Activated T-helper 1 cell treated with Interleukin-2 at 50 U/mL for 16 hours (primary cell): ENCODE results near the gene PPL.

Experiments
- DNase-seq: peaks from one replicate; pipeline ENCODE4 v3.0.0-alpha.2; 2020; ENCODE audit warnings: low read depth

PPL gene

DNA sequence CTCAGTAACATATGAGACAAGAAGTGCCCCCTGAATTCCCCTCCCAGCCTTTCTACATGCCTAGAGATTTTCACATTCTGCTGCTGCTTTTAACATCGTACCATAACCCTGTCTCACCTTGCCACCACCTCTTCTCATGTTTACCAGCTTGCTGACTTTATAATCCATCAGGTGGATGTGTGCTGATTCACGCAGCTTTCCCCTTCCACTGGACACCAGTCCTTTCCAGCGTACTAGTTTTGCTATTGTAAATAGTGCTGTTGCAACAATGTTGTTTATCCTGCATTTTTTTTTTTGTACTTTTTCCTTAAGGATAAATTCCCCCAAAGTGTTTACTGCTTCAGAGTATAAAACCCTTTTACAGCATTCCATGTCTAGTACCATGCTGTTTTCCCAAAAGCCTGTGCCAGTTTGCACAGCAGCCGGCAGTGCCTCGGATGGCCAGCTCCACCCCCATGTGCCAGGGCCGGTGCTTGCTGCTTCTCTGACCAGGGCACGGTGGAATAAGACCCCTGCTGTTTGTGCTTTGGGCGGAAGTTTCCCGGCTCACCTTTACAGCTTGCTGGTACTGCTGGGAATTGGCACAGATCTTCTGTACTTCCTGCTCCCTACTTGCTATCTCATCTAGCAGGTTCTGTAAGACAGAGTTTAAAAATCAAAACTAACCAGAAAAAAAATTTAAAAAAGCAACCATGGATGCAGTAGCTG lies 48.4 kb downstream of the PPL start:
- no peak for DNase-seq

DNA sequence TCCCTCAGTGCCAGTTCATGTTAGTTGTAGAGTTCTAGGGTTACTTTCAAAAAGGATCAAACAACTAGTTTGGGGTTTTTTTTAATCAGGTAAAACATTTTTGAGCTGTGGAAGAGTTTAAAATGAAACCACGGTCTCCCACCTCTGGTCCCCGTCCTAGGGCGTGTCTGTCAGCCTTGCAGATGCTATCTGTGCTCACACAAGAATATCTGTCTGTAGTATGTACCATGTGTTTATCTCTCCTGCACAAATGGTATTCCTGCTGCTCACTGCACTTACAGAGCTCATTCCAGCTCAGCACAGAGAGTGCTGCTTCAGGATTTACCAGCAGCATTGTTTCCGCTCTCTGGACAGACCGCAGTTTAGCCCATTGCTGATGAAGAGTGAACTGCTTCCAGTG lies 50.8 kb downstream of the PPL start:
- DNase-seq: no peak

DNA sequence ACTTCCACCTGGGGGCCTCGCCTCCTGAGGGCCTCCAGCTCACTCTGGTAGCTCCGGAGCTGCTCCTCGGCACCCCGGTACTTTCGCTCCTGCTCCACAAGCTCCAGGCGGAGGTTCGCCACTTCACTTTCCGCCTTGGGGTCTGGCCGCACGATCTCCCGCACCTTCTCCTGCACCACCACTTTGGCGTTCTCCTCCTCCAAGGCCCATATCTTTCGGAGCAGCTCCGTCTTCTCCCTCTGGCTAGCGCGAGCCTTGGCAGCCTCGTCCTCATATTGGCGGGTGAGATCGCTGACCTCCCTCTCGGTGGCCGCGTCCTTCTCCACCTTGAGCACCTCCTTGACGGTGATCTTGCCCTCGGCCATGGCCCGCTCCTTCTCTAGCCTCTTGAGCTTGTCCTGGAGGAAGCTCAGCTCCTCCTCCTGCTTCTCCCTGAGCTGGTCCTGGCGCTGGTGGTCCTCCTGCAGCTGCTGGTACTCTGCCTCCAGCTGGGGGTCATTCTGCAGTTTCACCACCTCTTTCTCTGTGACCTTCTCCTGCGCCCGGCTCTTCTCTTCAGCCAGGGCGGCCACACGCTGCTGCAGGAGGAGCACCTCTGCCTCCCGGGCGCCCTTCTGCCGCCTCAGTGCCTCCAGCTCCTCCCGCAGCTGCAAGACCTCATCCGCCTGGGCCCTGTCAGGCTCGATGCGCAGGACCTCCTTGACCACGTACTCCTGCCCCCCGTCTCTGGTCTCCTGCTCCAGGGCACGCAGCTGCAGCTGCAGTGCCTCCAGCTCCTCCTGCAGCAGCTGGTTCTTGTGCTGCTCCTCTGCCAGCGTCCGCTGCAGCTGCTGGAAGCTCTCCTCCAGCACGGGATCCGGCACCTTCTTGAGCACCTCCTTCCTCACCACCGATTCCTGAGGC lies 51.7 kb downstream of the PPL start:
- DNase-seq: no peak

DNA sequence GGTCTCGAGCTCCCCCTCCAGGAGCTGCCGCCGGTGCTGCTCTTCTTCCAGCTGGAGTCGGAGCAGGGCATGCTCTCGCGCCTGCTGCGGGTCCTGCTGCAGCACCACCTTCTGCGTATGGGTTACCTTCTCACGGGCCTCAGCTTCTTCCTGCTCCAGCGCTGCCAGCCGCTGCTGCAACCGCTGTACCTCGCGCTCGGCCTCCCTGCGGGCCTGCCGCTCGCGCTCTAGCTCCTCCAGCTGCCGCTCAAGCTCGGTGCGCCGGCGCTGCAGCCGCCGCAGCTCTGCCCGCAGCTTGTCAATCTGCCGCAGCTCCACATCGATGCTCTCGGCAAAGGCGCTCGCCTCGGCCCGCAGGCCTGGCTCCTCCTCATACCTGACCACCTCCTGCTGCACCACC lies 52.7 kb downstream of the PPL start:
- no peak for DNase-seq

DNA sequence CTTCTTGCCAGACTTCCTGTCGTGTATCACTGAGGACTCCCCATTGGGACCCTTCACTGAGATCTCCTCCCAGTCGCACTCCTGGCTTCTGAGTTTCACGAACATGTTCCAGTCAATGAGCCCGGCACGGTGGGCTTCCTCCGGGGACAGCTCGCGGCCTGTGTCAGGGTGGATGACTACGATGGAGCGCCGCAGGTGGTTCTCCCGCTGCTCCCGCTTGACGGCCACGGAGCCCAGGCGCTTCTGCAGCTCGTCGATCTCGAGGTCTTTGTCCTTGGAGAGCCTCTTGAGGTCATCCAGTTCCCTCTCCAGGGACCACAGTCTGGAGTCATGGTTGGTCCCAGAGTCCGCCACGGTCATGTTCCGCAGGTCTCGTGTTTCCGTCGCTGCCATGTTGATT lies 53.4 kb downstream of the PPL start:
- DNase-seq: no peak

DNA sequence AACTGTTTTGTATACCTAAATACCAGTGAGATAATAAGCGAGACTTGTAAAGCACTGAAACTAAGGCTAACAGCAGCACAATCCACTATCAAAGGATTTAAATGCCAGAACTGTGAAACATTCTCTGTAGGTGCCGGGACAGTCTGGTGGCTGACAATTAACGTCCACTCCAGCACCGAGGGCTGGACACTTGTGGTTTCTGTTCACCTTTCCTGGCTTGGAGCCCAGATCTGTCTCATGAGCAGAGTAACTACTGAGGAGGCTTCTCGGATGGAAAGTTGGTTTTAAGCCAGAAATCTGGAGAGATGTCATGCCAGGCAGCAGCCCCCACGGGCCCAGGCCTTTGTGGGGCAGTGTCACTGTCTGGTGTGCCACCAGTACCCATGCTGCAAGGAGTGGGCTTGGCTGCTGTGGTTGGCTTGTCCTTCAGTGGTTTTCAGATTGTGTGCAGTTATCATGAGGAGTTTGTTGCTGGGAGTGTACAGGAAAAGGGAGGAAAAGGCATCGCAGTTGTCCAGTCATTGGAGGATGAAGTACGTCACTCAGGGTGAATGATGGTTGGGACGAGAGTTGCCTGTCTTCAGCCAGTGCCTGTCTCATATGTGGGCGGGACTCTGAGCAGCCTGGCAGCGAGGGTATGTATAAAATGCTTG lies 54.2 kb downstream of the PPL start:
- DNase-seq: no peak

DNA sequence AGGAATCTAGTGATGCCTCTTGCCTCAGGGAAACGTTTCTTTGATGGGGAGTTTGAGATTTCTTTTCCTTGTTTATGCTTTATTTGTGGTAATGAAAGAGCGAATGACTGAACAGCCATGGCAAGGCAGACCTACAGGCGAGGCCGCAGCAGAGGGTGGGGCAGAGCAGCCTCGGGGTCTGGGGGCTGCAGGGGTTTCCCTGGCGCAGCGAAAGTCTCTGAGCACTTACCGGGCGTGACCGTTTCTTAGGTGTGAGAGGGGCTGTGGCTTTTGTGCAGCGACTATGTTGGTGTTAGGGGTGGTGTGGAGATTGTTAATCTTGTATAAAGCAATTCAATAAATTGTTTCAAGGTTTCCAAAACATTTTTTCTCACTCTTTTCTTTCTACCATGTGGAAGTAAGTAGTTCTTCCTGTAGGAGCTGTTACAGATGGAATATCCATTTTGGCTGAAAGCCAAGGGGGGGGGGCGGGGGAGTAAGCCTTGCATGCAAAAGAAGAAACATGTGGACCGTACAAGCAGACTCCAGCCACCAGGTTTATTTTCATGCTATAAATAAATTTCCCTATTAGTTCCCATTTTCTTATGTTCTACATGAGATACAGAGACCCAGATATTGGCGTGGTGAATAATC lies 54.8 kb downstream of the PPL start:
- DNase-seq: no peak

DNA sequence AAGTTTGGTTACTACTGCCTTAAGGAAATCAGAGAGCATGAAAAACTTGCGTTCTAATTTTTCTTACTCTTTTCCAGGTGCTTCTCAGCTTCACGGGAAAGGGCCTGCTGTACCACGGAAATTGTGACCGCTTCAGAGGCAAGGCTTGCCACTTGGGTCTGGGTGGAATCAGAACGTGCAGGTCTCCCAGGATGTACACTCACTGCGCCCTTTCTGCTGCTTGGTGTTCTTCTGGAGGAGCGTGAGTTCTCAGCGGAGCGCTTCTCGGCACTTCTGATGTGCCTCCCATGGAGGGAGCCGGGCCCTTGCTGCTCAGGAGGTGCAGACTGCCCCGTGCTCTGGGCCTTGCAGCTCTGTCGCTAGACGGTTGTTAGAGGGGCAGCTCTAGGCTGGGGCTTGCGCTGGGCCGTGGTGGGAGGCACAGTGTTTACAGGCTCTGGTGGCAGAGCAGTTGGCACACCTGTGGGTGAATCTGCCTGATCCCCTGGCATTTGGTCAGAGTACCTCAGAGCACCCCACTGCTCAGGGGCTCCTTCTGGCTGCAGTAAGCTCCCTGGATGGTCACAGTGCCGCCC lies 56.9 kb downstream of the PPL start:
- no peak for DNase-seq

DNA sequence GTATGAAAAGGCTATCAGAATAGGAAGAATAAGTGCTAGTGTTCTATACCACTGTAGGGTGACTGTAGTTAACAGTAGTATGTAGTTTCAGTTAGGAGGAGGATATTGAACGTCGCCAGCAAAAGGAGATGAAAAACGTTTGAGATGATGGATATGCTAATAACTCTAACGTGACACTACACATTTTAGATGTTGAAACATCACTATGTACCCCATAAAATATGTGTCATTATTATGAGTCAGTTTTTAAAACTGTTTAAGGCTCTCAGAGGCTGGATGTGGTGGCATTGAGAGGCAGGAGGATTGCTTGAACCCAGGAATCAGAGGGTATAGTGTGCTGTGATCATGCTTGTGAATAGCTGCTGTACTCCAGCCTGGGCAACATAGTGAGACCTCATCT lies 57.9 kb downstream of the PPL start:
- DNase-seq: no peak

DNA sequence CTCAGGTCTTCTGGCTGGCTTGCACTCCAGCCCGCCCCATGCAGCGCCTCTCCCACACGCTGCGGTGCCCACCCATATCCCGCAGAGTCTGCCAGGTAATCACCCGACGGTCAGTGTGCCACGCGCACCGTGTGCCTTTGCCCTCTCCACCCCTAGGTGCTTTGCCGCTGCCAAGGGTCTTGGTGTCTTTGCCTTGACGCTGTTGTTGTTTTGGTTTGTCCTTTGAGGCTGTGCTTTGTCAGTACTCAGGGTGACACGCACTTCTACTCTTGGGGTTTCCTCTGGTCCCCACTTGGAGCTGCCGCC lies 59.6 kb downstream of the PPL start:
- DNase-seq: no peak

DNA sequence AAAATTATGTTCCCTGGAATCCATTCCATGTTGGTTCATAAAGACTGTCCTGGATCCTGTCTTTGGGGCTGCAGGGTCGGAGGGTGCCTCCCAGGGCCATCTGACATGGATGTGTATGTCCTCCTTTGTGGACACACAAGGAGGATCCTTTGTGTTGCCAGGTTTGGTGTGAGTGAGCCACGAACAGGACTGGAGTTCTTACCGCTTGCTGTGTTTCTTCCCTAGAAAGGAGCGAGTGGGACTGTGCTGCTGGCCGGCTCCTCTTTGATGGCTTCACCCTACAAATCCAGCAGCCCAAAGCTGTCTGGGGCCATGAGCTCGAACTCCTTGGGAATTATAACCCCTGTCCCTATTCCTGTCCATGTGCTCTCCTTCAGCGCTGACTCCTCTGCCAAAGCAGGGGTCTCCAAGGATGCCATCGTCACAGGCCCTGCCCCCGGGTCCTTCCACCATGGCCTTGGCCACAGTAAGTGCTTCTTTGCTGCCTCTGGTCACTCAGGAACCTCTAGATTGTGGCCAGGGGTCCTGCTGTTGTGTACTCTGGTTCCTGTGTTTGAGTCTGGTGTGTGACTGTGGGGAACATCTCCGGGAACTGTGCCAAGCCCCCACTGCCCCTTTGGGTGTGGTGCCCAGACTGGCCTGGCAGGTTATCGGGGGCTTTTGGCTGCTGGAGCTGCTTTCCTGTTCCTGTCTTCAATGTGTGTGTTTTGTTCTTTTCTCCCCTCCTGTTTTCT lies 60.1 kb downstream of the PPL start:
- no peak for DNase-seq

DNA sequence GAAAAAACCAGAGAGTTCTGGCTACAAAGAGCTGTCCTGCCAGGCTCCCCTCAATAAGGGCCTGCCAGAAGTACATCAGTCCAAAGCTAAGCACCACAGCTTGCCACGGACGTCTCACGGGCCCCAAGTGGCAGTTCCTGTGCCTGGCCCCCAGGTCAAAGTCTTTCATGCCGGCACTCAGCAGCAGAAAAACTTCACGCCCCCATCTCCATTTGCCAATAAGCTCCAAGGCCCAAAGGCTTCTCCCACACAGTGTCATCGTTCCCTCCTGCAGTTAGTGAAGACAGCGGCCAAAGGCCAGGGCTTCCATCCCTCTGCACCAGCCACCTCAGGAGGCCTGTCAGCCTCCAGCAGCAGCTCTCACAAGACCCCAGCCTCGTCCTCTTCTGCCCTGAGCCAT lies 62.3 kb downstream of the PPL start:
- DNase-seq: no peak

DNA sequence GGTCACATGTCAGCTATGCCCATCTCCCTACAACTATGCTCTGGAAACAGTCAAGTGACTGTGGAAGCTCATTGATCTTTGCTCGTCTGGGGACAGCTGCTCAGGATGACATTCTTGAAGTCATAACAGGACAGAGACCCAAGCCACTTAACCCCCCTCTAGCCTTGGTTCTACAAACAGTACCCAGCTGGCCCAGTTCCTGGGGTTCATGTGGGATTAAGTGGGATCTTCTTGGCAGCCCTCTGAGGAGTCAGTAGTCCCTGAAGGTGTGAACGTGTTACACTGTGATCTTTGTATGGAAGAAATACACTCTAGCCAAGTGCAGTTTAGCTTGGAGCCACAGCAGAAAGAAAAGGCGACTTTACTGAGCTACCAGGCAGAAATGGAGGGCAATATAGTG lies 63.9 kb downstream of the PPL start:
- DNase-seq: no peak

DNA sequence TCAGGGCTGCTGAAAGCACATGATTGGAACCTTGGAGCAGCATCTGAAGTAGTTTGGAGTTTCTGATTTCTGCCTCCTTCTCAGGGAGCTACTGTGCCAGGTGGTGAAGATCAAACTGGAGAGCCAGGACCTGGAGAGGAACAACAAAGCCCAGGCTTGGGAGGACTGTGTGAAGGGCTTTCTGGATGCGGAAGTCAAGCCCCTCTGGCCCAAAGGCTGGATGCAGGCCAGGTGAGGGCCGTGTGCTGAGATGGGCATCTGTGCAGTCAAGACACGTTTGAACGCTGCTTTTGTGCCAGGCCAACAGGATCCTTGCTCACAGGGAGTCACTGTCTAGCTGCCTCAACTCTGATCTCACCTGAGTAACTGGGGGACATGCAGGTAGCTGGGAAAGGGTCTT lies 65.9 kb downstream of the PPL start:
- DNase-seq: no peak

DNA sequence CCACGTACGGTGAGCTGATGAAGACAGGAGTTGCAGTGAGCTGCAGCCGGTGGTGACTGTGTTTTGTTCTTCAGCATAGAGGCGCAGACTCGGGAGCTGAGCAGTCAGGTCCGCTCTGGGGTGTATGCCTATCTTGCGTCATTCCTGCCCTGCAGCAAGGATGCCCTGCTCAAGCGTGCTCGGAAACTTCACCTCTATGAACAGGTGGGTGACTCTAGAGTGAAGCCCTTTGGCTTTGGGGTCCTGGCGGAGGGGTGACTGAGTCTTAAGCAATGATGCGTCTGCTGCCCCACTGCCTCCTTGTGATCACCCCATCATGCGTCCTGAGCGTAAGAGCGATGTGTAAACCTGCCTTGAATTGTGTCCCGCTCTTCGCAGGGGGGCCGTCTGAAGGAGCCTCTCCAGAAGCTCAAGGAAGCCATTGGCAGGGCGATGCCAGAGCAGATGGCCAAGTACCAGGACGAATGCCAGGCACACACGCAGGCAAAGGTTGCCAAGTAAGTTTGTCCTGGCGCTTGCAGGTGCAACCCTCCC lies 66.7 kb downstream of the PPL start:
- no peak for DNase-seq

DNA sequence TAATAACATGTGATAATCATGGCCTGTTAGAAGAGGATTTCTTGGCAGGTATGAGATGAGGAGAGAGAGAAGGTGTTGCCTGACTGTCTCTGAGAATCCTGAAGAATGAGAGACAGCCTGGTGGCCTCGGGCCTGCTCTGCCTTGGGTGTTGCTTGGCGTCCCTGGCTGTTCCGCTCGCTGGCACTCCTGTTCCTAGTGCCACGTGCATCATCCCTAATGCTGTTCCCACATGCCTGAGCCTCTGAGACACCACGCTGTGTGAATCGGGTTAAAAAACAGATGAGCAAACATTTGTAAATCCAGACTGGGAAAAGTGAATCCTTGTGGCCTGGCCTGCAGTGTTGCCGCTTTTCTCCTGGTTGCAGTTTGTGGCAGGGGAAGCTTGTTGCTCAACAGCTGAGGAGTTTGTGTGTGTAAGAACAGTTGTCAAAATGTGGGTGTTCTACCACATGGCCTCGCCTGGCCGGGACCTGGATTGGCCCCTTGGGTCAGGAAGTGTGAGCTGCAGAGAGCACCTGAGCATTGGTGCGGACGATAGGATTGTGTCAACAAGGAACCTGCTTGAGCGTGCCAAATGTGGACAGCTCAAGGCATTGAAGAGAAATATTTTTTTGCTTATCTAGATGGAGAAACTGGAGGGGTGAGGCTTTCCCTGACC lies 67.7 kb downstream of the PPL start:
- DNase-seq: no peak

DNA sequence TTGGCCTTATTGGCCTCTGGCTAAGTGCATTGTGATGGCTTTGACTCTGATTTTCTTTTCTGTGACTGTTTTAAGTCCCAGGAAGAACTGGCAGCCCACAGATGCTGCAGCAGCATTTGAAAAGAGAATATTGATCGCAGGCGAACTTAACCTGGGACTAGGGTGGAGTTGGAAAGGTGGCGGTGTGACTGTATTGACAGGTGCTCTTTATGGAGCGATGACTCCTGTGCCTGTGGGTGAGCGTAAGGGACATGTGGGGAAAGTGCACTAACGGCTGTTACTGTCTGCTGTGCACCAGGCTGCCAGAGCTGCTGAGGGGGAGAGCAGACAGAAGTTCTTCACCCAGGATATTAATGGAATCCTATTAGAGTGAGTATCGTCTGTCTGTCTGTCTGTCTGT lies 68.4 kb downstream of the PPL start:
- no peak for DNase-seq

DNA sequence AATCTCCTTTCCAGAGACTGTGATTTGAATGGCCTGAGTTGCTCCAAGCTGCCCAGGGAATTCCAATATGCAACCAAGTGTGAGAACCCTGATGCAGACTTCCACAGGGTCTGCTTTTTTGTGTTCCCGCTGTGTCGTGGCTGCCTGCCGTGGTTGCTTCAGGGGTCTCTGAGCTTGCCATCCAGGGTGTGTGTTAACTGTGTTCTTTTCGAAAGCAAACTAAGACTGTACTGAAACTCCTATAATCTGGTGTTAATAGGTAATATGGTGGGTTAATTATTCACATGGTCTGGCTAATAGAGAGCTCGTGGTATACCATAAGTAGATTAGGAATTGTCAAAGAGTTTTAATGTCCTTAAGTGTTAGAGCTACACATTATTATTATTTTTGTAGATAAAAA lies 68.9 kb downstream of the PPL start:
- no peak for DNase-seq

DNA sequence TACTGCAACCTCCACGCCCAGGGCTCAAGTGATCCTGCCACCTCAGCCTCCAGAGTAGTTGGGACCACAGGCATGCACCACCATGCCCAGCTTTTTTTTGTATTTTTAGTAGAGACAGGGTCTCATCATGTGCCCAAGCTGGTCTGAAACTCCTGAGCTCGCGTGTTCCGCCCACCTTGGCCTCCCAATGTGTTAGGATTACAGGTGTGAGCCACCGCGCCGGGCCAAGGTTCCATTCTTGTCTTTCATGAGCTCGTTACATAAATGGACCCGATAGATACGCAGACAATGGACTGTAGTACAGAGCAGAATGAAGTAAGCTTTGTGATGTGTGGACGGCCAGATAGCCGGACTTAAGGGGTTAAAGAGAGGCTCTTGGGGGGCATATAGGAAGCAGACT lies 70.4 kb downstream of the PPL start:
- DNase-seq: no peak

DNA sequence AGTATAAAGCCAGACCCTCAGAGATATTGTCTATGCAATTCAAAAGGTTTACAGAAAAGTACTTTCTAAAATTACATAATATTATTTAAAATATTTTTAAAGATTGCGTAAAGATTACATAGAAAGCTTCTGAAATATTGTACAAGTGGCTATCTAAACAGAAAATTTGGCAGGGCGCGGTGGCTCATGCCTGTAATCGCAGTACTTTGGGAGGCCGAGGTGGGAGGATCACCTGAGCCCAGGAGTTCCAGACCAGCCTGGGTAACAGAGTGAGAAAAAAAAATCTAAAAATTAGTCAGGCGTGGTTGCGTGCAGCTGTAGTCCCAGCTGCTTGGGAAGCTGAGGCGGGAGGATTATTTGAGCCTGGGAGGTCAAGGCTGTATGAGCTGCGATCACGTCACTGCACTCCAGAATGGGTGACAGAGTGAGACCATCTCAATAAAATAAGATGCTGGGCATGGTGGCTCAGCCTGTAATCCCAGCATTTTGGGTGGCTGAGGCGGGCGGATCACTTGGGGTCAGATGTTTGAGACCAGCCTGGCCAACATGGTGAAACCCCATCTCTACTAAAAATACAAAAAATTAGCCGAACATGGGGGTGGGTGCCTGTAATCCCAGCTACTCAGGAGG lies 71.6 kb downstream of the PPL start:
- DNase-seq: no peak

DNA sequence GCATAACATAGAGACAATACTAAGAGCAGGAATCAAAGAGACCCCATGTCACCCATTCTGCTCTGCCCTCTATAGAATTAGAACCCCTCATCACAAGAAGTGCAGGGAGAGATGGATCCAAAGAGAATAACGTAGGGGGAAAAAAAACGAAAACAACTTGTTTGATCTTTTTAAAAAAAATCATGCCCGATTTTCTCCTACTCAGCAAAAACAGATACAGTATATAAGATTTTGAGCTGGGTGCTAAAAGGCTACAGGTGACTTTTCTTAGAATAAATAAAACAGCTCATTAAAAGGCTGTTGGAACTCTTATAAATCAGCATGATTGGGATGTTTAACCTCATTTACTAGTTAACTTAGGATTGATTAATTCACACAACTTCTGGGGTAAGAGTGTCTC lies 72.2 kb downstream of the PPL start:
- DNase-seq: no peak
